SK-N-SH (cell line): ENCODE data around the gene PDE4D. TPM values are rescaled to one million over a fixed set of nuclear protein-coding genes. Genes with fewer than 3 reads are reported as not detected.

ENCODE experiments used
- CTCF ChIA-PET: fragments of 300-600, 350-600 bp; formaldehyde crosslinking; extraction: SDS; loops from one replicate; lab custom pipeline; 2021; lab: Yijun Ruan, JAX
- POLR2A ChIA-PET: fragments of 350-600 bp; sonication (Branson Sonifier 250); formaldehyde crosslinking; extraction: SDS; loops from one replicate; lab custom pipeline; 2020; ENCODE audit warnings: antibody characterized with exemption, inconsistent platforms; lab: Yijun Ruan, JAX
- DNase-seq: peaks from one replicate; pipeline ENCODE4 v3.0.0; 2012
- H2AFZ ChIP-seq: fragments of 200-600 bp; sonication (generic); 2 replicates; pipeline ENCODE4 v1.8.1; 2016; ENCODE audit warnings: antibody characterized with exemption, mild to moderate bottlenecking, low read depth
- H3F3A ChIP-seq: fragments of 200-600 bp; sonication (generic); replicated peaks from 2 replicates; pipeline ENCODE3; 2016; ENCODE audit warnings: antibody characterized with exemption, mild to moderate bottlenecking; ENCODE audit not compliant: insufficient read depth
- H3K27ac ChIP-seq, 2 experiments: fragments of 200-500 bp in 1 of 2; fragments of 200-600 bp in 1 of 2; sonication (Bioruptor generic) in 1 of 2; sonication (generic), shearing (Covaris generic) in 1 of 2; 2 replicates each; pipeline versions ENCODE4 v1.5.1 to v1.6.1; 2014 to 2016; ENCODE audit warnings: low read depth in 2 of 2, inconsistent platforms in 1 of 2, low read length in 1 of 2, mild to moderate bottlenecking in 1 of 2, mixed read lengths in 1 of 2
- H3K27me3 ChIP-seq: fragments of 200-600 bp; sonication (generic), shearing (Covaris generic); 2 replicates; pipeline ENCODE4 v1.6.1; 2016; ENCODE audit warnings: mixed run types; ENCODE audit not compliant: insufficient read depth
- H3K36me3 ChIP-seq, 2 experiments: fragments of 200-500 bp in 1 of 2; fragments of 200-600 bp in 1 of 2; sonication (Bioruptor generic) in 1 of 2; sonication (generic) in 1 of 2; replicated peaks in 1 of 2; 2 replicates each; pipeline versions ENCODE3 to v1.5.1; 2014 to 2016; ENCODE audit warnings: low read length in 1 of 2, mild to moderate bottlenecking in 1 of 2; ENCODE audit not compliant: insufficient read depth in 2 of 2, control insufficient read depth in 1 of 2
- H3K4me1 ChIP-seq, 2 experiments: fragments of 200-500 bp in 1 of 2; fragments of 200-600 bp in 1 of 2; sonication (Bioruptor generic) in 1 of 2; sonication (generic), shearing (Covaris generic) in 1 of 2; 2 replicates each; pipeline versions ENCODE4 v1.5.1 to v1.6.1; 2014 to 2016; ENCODE audit warnings: low read depth in 1 of 2, low read length in 1 of 2, mixed run types in 1 of 2; ENCODE audit not compliant: insufficient read depth in 2 of 2, control insufficient read depth in 1 of 2
- H3K4me2 ChIP-seq: fragments of 200-600 bp; sonication (generic), shearing (Covaris generic); 2 replicates; pipeline ENCODE4 v1.6.1; 2017; ENCODE audit warnings: mixed run types
- H3K4me3 ChIP-seq, 2 experiments: fragments of 200-500 bp in 1 of 2; fragments of 200-600 bp in 1 of 2; sonication (Bioruptor generic) in 1 of 2; sonication (generic), shearing (Covaris generic) in 1 of 2; 2 replicates each; pipeline versions ENCODE4 v1.5.1 to v1.8.1; 2014 to 2016; ENCODE audit warnings: low read depth in 2 of 2, inconsistent platforms in 1 of 2, low read length in 1 of 2, mild to moderate bottlenecking in 1 of 2, mixed read lengths in 1 of 2, moderate library complexity in 1 of 2
- H3K79me2 ChIP-seq: fragments of 200-600 bp; sonication (generic); 2 replicates; pipeline ENCODE4 v1.8.1; 2017; ENCODE audit warnings: mild to moderate bottlenecking; ENCODE audit not compliant: insufficient read depth
- H3K9ac ChIP-seq: fragments of 200-600 bp; sonication (generic); 2 replicates; pipeline ENCODE4 v1.6.1; 2017; ENCODE audit warnings: mixed run types
- H3K9me2 ChIP-seq: fragments of 200-600 bp; sonication (generic); 2 replicates; pipeline ENCODE4 v1.6.1; 2017; ENCODE audit warnings: mixed run types
- H3K9me3 ChIP-seq: fragments of 200-600 bp; sonication (generic); 2 replicates; pipeline ENCODE4 v1.6.1; 2017; ENCODE audit warnings: mixed run types, mild to moderate bottlenecking, moderate library complexity
- H4K20me1 ChIP-seq: fragments of 200-600 bp; sonication (generic); 2 replicates; pipeline ENCODE4 v1.6.1; 2017; ENCODE audit warnings: mild to moderate bottlenecking, mixed run types; ENCODE audit not compliant: insufficient read depth
- CHD2 ChIP-seq: fragments of 150-350 bp; IDR thresholded peaks from 2 replicates; pipeline ENCODE4 v1.6.1; 2018; ENCODE audit warnings: low read length; ENCODE audit not compliant: partially characterized antibody
- ELF1 ChIP-seq: IDR thresholded peaks from 2 replicates; pipeline ENCODE4 v1.4.0; 2012
- EP300 ChIP-seq, 2 experiments: IDR thresholded peaks; 2 replicates each; pipeline versions ENCODE4 v1.4.0 to v1.6.1; 2012; ENCODE audit warnings: borderline replicate concordance in 1 of 2, low read depth in 1 of 2, low read length in 1 of 2
- EZH2phosphoT487 ChIP-seq: fragments of 200-600 bp; sonication (generic); IDR thresholded peaks from 2 replicates; pipeline ENCODE4 v1.6.1; 2017; ENCODE audit warnings: low read depth, mixed run types, mild to moderate bottlenecking, antibody characterized with exemption, moderate library complexity, borderline replicate concordance
- FOXJ3 ChIP-seq: sonication (generic); formaldehyde crosslinking; IDR thresholded peaks from 2 replicates; pipeline ENCODE4 v1.5.1; 2020; ENCODE audit warnings: mild to moderate bottlenecking, missing genetic modification reagents
- FOXM1 ChIP-seq: IDR thresholded peaks from 2 replicates; pipeline ENCODE4 v1.4.0; 2012; ENCODE audit warnings: low read depth, mild to moderate bottlenecking
- GATA2 ChIP-seq: sonication (generic); formaldehyde crosslinking; IDR thresholded peaks from 2 replicates; pipeline ENCODE4 v1.5.0; 2020; ENCODE audit warnings: mild to moderate bottlenecking, missing genetic modification reagents
- MEF2A ChIP-seq: IDR thresholded peaks from 2 replicates; pipeline ENCODE4 v1.4.0; 2012; ENCODE audit warnings: low read depth, borderline replicate concordance
- NFIC ChIP-seq: IDR thresholded peaks from 2 replicates; pipeline ENCODE4 v1.4.0; 2012; ENCODE audit warnings: borderline replicate concordance
- NRF1 ChIP-seq: IDR thresholded peaks from 2 replicates; pipeline ENCODE4 v1.6.1; 2012; ENCODE audit warnings: low read depth, mild to moderate bottlenecking, low read length
- POLR2AphosphoS5 ChIP-seq: IDR thresholded peaks from 2 replicates; pipeline ENCODE4 v1.6.1; 2012; ENCODE audit warnings: low read depth, low read length
- RFX5 ChIP-seq: IDR thresholded peaks from 2 replicates; pipeline ENCODE4 v1.6.1; 2012; ENCODE audit warnings: mild to moderate bottlenecking, improper control_type of control experiment, low read length
- RXRA ChIP-seq: IDR thresholded peaks from 2 replicates; pipeline ENCODE4 v1.4.0; 2012; ENCODE audit warnings: low read depth, mild to moderate bottlenecking, borderline replicate concordance
- TAF1 ChIP-seq: IDR thresholded peaks from 2 replicates; pipeline ENCODE4 v1.6.1; 2012; ENCODE audit warnings: low read depth, mild to moderate bottlenecking, low read length, moderate library complexity, borderline replicate concordance
- WGBS: methylation state at CpG from one replicate; pipeline ENCODE4 v1.1.6; 2017; ENCODE audit warnings: low lambda C conversion rate; 5-methylcytosine and 5-hydroxymethylcytosine counted together
- polyA plus RNA-seq, 3 experiments: library from polyadenylated mRNA; depleted of rRNA; stranded (reverse); fragments of >200 nt; gene quantifications; 2 replicates each; pipeline ENCODE4 v1.2.3, GENCODE V29; 2012
- TF ChIP-seq, protein P1 (sequence below): fragments of 200-600 bp; sonication (generic); IDR thresholded peaks from 2 replicates; pipeline ENCODE4 v1.6.1; 2017; ENCODE audit warnings: antibody characterized with exemption, mild to moderate bottlenecking, moderate library complexity
- TF ChIP-seq, protein P2 (sequence below): IDR thresholded peaks from 2 replicates; pipeline ENCODE4 v1.4.0; 2012; ENCODE audit warnings: low read depth, borderline replicate concordance
- TF ChIP-seq, protein P3 (sequence below): IDR thresholded peaks from 2 replicates; pipeline ENCODE4; 2012
- TF ChIP-seq, protein P4 (sequence below): fragments of 150-350 bp; IDR thresholded peaks from 2 replicates; pipeline ENCODE4 v1.6.1; 2016; ENCODE audit warnings: mild to moderate bottlenecking, low read depth, low read length
- TF ChIP-seq, protein P5 (sequence below): fragments of 150-350 bp; IDR thresholded peaks from 2 replicates; pipeline ENCODE4 v1.6.1; 2017; ENCODE audit warnings: antibody characterized with exemption, low read length, low read depth, borderline replicate concordance

The PDE4D gene
- polyA plus RNA-seq, 1 of the 3 experiments (the other 2 are of a cell fraction), result 2.4 TPM

DNA sequence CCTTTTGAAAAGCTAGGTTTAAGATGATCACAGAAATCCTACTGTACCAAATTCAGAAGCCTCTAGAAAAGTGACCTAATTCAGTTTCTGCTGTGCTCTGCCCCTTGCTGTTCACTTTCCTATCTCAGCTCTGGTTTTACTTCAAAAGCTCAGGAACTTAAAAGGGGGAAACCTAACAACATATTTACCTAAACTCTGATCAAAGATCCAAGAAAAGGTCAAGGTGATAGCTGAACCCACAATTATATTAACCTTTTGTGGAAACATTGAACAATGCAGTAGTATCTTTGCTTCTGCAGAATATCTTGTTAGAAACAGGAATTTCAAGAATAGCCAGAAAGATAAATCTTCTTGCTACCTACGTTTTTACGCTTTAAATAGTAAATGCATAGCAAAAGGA lies 568.5 kb downstream of the PDE4D start:
- no peaks in the 10 kb centered on the region for H3K27me3 ChIP-seq
- H3K4me1 ChIP-seq, result peaks cover 5 to 7% of the 10 kb centered on the region in 2 experiments; a peak in 1 of 4 replicates
- TF ChIP-seq GATA2 (CRISPR knock-in tag) (no peak), POLR2AphosphoS5 (no peak), TAF1 (no peak), ELF1 (no peak), EZH2phosphoT487 (no peak), RXRA (no peak), NRF1 (no peak), NFIC (no peak), RFX5 (no peak), CHD2 (no peak), MEF2A (no peak), EP300 (IDR thresholded peaks at IDR 0.05; ENCODE audit: borderline replicate concordance in 1 of 2, low read depth in 1 of 2, low read length in 1 of 2) (no peak), FOXM1 (no peak), FOXJ3 (CRISPR knock-in tag) (no peak)
- TF ChIP-seq, protein P1, sequence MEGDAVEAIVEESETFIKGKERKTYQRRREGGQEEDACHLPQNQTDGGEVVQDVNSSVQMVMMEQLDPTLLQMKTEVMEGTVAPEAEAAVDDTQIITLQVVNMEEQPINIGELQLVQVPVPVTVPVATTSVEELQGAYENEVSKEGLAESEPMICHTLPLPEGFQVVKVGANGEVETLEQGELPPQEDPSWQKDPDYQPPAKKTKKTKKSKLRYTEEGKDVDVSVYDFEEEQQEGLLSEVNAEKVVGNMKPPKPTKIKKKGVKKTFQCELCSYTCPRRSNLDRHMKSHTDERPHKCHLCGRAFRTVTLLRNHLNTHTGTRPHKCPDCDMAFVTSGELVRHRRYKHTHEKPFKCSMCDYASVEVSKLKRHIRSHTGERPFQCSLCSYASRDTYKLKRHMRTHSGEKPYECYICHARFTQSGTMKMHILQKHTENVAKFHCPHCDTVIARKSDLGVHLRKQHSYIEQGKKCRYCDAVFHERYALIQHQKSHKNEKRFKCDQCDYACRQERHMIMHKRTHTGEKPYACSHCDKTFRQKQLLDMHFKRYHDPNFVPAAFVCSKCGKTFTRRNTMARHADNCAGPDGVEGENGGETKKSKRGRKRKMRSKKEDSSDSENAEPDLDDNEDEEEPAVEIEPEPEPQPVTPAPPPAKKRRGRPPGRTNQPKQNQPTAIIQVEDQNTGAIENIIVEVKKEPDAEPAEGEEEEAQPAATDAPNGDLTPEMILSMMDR, result no peak
- TF ChIP-seq, protein P2, sequence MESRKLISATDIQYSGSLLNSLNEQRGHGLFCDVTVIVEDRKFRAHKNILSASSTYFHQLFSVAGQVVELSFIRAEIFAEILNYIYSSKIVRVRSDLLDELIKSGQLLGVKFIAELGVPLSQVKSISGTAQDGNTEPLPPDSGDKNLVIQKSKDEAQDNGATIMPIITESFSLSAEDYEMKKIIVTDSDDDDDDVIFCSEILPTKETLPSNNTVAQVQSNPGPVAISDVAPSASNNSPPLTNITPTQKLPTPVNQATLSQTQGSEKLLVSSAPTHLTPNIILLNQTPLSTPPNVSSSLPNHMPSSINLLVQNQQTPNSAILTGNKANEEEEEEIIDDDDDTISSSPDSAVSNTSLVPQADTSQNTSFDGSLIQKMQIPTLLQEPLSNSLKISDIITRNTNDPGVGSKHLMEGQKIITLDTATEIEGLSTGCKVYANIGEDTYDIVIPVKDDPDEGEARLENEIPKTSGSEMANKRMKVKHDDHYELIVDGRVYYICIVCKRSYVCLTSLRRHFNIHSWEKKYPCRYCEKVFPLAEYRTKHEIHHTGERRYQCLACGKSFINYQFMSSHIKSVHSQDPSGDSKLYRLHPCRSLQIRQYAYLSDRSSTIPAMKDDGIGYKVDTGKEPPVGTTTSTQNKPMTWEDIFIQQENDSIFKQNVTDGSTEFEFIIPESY, result no peak
- TF ChIP-seq, protein P3, sequence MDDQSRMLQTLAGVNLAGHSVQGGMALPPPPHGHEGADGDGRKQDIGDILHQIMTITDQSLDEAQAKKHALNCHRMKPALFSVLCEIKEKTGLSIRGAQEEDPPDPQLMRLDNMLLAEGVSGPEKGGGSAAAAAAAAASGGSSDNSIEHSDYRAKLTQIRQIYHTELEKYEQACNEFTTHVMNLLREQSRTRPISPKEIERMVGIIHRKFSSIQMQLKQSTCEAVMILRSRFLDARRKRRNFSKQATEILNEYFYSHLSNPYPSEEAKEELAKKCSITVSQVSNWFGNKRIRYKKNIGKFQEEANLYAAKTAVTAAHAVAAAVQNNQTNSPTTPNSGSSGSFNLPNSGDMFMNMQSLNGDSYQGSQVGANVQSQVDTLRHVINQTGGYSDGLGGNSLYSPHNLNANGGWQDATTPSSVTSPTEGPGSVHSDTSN, result no peak
- TF ChIP-seq, protein P4, sequence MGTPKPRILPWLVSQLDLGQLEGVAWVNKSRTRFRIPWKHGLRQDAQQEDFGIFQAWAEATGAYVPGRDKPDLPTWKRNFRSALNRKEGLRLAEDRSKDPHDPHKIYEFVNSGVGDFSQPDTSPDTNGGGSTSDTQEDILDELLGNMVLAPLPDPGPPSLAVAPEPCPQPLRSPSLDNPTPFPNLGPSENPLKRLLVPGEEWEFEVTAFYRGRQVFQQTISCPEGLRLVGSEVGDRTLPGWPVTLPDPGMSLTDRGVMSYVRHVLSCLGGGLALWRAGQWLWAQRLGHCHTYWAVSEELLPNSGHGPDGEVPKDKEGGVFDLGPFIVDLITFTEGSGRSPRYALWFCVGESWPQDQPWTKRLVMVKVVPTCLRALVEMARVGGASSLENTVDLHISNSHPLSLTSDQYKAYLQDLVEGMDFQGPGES, result no peak
- TF ChIP-seq, protein P5, sequence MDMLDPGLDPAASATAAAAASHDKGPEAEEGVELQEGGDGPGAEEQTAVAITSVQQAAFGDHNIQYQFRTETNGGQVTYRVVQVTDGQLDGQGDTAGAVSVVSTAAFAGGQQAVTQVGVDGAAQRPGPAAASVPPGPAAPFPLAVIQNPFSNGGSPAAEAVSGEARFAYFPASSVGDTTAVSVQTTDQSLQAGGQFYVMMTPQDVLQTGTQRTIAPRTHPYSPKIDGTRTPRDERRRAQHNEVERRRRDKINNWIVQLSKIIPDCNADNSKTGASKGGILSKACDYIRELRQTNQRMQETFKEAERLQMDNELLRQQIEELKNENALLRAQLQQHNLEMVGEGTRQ, result no peak
- no peaks in the 10 kb centered on the region for H3K9me2 ChIP-seq
- no peaks in the 10 kb centered on the region for H3K9me3 ChIP-seq
- no peak overlapping the region for H3K4me2 ChIP-seq
- no peaks in the 10 kb centered on the region for H4K20me1 ChIP-seq
- H3K36me3 ChIP-seq, result no peaks in the 10 kb centered on the region
- DNase-seq, result no peak
- H3K27ac ChIP-seq, result no peak overlapping the region
- H2AFZ ChIP-seq, result no peak overlapping the region
- WGBS, result 95% methylated on average over 2 of the region's 2 CpGs
- no peak overlapping the region for H3K9ac ChIP-seq
- no peak overlapping the region for H3K4me3 ChIP-seq
- H3K79me2 ChIP-seq, result no peaks in the 10 kb centered on the region
- POLR2A ChIA-PET, result no interaction called here
- CTCF ChIA-PET, result interaction anchor here (1.4 kb wide), 2 partner anchors 18 to 136 kb away, joined by 3 read pairs; no protein-coding TSS in a partner anchor
- H3F3A ChIP-seq, result no peaks in the 10 kb centered on the region
